ENCODE results near the gene CLTC. TPM values are rescaled to one million over a fixed set of nuclear protein-coding genes. Genes with fewer than 3 reads are reported as not detected.

Gene CLTC
- total and polyA plus RNA-seq, 2 experiments from 2014 or later = 107 to 344 TPM

DNA sequence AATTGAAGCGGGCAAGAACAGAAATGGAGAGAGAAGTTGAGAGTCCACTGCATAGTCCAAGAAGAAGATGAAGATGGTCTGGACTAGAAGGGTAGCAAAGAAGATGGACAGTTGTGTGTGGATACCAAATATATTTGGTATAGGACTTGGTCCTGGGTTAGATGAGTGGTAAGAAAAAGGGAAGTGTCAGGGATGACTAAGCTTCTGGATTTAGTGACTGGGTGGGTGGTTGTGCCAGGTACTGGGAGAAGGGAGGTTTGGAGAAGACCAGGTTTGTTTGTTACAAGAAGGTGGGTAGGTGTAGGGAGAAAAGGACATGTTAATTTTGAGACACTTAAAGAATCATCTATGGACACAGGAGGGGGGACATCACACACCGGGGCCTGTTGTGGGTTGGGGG lies 93.2 kb downstream of the CLTC start:
- Mint-ChIP-seq H3K27ac (no peak overlapping the region), H3K4me1 (peaks cover 6% of the 10 kb centered on the region), H3K36me3 (ENCODE audit: low read depth) (peaks cover 2% of the 10 kb centered on the region; the same call in 1 of the 3 replicates), H3K4me3 (no peak overlapping the region), H3K9me3 (no peaks in the 10 kb centered on the region), H3K27me3 (ENCODE audit: insufficient read depth, low read depth, poor library complexity) (no peaks in the 10 kb centered on the region)
- Histone ChIP-seq H3K4me1 (ENCODE audit: insufficient read depth) (peaks cover 8% of the 10 kb centered on the region), H3K9me2 (ENCODE audit: insufficient read depth) (no peaks in the 10 kb centered on the region), H3K27ac (ENCODE audit: low read depth) (no peak overlapping the region), H3F3A (replicated peaks; ENCODE audit: low read depth) (peaks cover 6% of the 10 kb centered on the region; the same call in 1 of the 2 replicates), H3K79me2 (replicated peaks; ENCODE audit: insufficient read depth) (peaks cover 96% of the 10 kb centered on the region), H3K36me3 (ENCODE audit: insufficient read depth) (no peaks in the 10 kb centered on the region), H3K27me3 (ENCODE audit: insufficient read depth) (no peaks in the 10 kb centered on the region), H2AFZ (no peak overlapping the region), H3K4me2 (no peak overlapping the region), H3K4me3 (no peak overlapping the region), H4K20me1 (replicated peaks; ENCODE audit: insufficient read depth) (peaks cover 28% of the 10 kb centered on the region)
- no peak for TF ChIP-seq EZH2phosphoT487 (IDR thresholded peaks at IDR 0.05; ENCODE audit: unreplicated experiment)
- no peak for TF ChIP-seq STAT1 (IDR thresholded peaks at IDR 0.05; ENCODE audit: unreplicated experiment)
- no peak for TF ChIP-seq CREB1 (CRISPR knock-in tag; IDR thresholded peaks at IDR 0.05; ENCODE audit: low read depth)
- TF ChIP-seq ZNF331 (CRISPR knock-in tag; IDR thresholded peaks at IDR 0.05; ENCODE audit: low read depth) = no peak
- TF ChIP-seq ZNF114 (CRISPR knock-in tag; IDR thresholded peaks at IDR 0.05) = no peak
- no peak for TF ChIP-seq NANOG (IDR thresholded peaks at IDR 0.05; ENCODE audit: borderline replicate concordance)
- TF ChIP-seq, protein P1, sequence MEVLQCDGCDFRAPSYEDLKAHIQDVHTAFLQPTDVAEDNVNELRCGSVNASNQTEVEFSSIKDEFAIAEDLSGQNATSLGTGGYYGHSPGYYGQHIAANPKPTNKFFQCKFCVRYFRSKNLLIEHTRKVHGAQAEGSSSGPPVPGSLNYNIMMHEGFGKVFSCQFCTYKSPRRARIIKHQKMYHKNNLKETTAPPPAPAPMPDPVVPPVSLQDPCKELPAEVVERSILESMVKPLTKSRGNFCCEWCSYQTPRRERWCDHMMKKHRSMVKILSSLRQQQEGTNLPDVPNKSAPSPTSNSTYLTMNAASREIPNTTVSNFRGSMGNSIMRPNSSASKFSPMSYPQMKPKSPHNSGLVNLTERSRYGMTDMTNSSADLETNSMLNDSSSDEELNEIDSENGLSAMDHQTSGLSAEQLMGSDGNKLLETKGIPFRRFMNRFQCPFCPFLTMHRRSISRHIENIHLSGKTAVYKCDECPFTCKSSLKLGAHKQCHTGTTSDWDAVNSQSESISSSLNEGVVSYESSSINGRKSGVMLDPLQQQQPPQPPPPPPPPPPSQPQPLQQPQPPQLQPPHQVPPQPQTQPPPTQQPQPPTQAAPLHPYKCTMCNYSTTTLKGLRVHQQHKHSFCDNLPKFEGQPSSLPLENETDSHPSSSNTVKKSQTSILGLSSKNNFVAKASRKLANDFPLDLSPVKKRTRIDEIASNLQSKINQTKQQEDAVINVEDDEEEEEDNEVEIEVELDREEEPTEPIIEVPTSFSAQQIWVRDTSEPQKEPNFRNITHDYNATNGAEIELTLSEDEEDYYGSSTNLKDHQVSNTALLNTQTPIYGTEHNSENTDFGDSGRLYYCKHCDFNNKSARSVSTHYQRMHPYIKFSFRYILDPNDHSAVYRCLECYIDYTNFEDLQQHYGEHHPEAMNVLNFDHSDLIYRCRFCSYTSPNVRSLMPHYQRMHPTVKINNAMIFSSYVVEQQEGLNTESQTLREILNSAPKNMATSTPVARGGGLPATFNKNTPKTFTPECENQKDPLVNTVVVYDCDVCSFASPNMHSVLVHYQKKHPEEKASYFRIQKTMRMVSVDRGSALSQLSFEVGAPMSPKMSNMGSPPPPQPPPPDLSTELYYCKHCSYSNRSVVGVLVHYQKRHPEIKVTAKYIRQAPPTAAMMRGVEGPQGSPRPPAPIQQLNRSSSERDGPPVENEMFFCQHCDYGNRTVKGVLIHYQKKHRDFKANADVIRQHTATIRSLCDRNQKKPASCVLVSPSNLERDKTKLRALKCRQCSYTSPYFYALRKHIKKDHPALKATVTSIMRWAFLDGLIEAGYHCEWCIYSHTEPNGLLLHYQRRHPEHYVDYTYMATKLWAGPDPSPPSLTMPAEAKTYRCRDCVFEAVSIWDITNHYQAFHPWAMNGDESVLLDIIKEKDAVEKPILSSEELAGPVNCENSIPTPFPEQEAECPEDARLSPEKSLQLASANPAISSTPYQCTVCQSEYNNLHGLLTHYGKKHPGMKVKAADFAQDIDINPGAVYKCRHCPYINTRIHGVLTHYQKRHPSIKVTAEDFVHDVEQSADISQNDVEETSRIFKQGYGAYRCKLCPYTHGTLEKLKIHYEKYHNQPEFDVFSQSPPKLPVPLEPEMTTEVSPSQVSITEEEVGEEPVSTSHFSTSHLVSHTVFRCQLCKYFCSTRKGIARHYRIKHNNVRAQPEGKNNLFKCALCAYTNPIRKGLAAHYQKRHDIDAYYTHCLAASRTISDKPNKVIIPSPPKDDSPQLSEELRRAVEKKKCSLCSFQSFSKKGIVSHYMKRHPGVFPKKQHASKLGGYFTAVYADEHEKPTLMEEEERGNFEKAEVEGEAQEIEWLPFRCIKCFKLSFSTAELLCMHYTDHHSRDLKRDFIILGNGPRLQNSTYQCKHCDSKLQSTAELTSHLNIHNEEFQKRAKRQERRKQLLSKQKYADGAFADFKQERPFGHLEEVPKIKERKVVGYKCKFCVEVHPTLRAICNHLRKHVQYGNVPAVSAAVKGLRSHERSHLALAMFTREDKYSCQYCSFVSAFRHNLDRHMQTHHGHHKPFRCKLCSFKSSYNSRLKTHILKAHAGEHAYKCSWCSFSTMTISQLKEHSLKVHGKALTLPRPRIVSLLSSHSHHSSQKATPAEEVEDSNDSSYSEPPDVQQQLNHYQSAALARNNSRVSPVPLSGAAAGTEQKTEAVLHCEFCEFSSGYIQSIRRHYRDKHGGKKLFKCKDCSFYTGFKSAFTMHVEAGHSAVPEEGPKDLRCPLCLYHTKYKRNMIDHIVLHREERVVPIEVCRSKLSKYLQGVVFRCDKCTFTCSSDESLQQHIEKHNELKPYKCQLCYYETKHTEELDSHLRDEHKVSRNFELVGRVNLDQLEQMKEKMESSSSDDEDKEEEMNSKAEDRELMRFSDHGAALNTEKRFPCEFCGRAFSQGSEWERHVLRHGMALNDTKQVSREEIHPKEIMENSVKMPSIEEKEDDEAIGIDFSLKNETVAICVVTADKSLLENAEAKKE (CRISPR knock-in tag; IDR thresholded peaks at IDR 0.05) = no peak
- no peak for TF ChIP-seq JUNB (IDR thresholded peaks at IDR 0.05; ENCODE audit: unreplicated experiment)
- TF ChIP-seq, protein P2, sequence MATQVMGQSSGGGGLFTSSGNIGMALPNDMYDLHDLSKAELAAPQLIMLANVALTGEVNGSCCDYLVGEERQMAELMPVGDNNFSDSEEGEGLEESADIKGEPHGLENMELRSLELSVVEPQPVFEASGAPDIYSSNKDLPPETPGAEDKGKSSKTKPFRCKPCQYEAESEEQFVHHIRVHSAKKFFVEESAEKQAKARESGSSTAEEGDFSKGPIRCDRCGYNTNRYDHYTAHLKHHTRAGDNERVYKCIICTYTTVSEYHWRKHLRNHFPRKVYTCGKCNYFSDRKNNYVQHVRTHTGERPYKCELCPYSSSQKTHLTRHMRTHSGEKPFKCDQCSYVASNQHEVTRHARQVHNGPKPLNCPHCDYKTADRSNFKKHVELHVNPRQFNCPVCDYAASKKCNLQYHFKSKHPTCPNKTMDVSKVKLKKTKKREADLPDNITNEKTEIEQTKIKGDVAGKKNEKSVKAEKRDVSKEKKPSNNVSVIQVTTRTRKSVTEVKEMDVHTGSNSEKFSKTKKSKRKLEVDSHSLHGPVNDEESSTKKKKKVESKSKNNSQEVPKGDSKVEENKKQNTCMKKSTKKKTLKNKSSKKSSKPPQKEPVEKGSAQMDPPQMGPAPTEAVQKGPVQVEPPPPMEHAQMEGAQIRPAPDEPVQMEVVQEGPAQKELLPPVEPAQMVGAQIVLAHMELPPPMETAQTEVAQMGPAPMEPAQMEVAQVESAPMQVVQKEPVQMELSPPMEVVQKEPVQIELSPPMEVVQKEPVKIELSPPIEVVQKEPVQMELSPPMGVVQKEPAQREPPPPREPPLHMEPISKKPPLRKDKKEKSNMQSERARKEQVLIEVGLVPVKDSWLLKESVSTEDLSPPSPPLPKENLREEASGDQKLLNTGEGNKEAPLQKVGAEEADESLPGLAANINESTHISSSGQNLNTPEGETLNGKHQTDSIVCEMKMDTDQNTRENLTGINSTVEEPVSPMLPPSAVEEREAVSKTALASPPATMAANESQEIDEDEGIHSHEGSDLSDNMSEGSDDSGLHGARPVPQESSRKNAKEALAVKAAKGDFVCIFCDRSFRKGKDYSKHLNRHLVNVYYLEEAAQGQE (IDR thresholded peaks at IDR 0.05; ENCODE audit: unreplicated experiment) = no peak
- TF ChIP-seq, protein P3, sequence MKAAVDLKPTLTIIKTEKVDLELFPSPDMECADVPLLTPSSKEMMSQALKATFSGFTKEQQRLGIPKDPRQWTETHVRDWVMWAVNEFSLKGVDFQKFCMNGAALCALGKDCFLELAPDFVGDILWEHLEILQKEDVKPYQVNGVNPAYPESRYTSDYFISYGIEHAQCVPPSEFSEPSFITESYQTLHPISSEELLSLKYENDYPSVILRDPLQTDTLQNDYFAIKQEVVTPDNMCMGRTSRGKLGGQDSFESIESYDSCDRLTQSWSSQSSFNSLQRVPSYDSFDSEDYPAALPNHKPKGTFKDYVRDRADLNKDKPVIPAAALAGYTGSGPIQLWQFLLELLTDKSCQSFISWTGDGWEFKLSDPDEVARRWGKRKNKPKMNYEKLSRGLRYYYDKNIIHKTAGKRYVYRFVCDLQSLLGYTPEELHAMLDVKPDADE (IDR thresholded peaks at IDR 0.05) = no peak
- no peak for TF ChIP-seq EZH2 (IDR thresholded peaks at IDR 0.05; ENCODE audit: low read depth, unreplicated experiment)
- TF ChIP-seq, protein P4, sequence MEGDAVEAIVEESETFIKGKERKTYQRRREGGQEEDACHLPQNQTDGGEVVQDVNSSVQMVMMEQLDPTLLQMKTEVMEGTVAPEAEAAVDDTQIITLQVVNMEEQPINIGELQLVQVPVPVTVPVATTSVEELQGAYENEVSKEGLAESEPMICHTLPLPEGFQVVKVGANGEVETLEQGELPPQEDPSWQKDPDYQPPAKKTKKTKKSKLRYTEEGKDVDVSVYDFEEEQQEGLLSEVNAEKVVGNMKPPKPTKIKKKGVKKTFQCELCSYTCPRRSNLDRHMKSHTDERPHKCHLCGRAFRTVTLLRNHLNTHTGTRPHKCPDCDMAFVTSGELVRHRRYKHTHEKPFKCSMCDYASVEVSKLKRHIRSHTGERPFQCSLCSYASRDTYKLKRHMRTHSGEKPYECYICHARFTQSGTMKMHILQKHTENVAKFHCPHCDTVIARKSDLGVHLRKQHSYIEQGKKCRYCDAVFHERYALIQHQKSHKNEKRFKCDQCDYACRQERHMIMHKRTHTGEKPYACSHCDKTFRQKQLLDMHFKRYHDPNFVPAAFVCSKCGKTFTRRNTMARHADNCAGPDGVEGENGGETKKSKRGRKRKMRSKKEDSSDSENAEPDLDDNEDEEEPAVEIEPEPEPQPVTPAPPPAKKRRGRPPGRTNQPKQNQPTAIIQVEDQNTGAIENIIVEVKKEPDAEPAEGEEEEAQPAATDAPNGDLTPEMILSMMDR (conservative IDR thresholded peaks at IDR 0.05; ENCODE audit: low read depth in 2 of 2) = no peak
- TF ChIP-seq POLR2AphosphoS5 (IDR thresholded peaks at IDR 0.05; ENCODE audit: low read depth) = no peak
- ATAC-seq = no peak
- no peak for DNase-seq (ENCODE audit: low spot score)
